HepG2 (cell line): Measurements from ENCODE around the gene ZMYND10. TPM values are rescaled to one million over a fixed set of nuclear protein-coding genes. Genes with fewer than 3 reads are reported as not detected.

ENCODE experiments used
- HNF1B ChIP-seq: sonication (generic); formaldehyde crosslinking; IDR thresholded peaks from 2 replicates; pipeline ENCODE4 v1.5.1; 2020; ENCODE audit warnings: mild to moderate bottlenecking, moderate library complexity, missing genetic modification reagents
- IKZF1 ChIP-seq: fragments of 450-650 bp; IDR thresholded peaks from 2 replicates; pipeline ENCODE4 v1.7.1; 2016
- JARID2 ChIP-seq: sonication (generic); formaldehyde crosslinking; IDR thresholded peaks from 2 replicates; pipeline ENCODE4 v1.8.1; 2023; ENCODE audit warnings: missing genetic modification reagents, inconsistent platforms; ENCODE audit not compliant: insufficient replicate concordance
- MZF1 ChIP-seq: sonication (generic); formaldehyde crosslinking; IDR thresholded peaks from 2 replicates; pipeline ENCODE4 v1.8.1; 2023; ENCODE audit warnings: mild to moderate bottlenecking, missing genetic modification reagents, borderline replicate concordance
- PHB2 ChIP-seq: fragments of 450-650 bp; IDR thresholded peaks from 2 replicates; pipeline ENCODE4 v1.6.1; 2018; ENCODE audit not compliant: partially characterized antibody
- PRMT3 ChIP-seq: sonication (generic); formaldehyde crosslinking; IDR thresholded peaks from 2 replicates; pipeline ENCODE4 v1.8.1; 2022; ENCODE audit warnings: low read depth, mild to moderate bottlenecking, moderate library complexity, missing genetic modification reagents, borderline replicate concordance
- REXO4 ChIP-seq: sonication (generic); formaldehyde crosslinking; IDR thresholded peaks from 2 replicates; pipeline ENCODE4 v1.8.0; 2022; ENCODE audit warnings: missing genetic modification reagents, mild to moderate bottlenecking, borderline replicate concordance
- RFXAP ChIP-seq: sonication (generic); formaldehyde crosslinking; IDR thresholded peaks from 2 replicates; pipeline ENCODE4 v1.4.0; 2020; ENCODE audit warnings: missing genetic modification reagents, borderline replicate concordance
- SP4 ChIP-seq: sonication (generic); formaldehyde crosslinking; IDR thresholded peaks from 2 replicates; pipeline ENCODE4 v1.8.1; 2023; ENCODE audit warnings: mild to moderate bottlenecking, missing genetic modification reagents
- TSC22D2 ChIP-seq: sonication (generic); formaldehyde crosslinking; IDR thresholded peaks from 2 replicates; pipeline ENCODE4 v1.5.1; 2020; ENCODE audit warnings: missing genetic modification reagents, mild to moderate bottlenecking, borderline replicate concordance
- YEATS2 ChIP-seq: sonication (generic); formaldehyde crosslinking; IDR thresholded peaks from 2 replicates; pipeline ENCODE4 v1.4.0; 2020; ENCODE audit warnings: missing genetic modification reagents, borderline replicate concordance
- ZFAT ChIP-seq: sonication (generic); formaldehyde crosslinking; conservative IDR thresholded peaks from 2 replicates; pipeline ENCODE4 v1.8.1; 2023; ENCODE audit warnings: missing genetic modification reagents, inconsistent platforms
- ZFP36L1 ChIP-seq: sonication (generic); formaldehyde crosslinking; IDR thresholded peaks from 2 replicates; pipeline ENCODE4 v1.8.0; 2022; ENCODE audit warnings: mild to moderate bottlenecking, missing genetic modification reagents, moderate library complexity
- ZNF136 ChIP-seq: sonication (generic); formaldehyde crosslinking; IDR thresholded peaks from 2 replicates; pipeline ENCODE4 v1.8.1; 2022; ENCODE audit warnings: low read depth, mild to moderate bottlenecking, moderate library complexity, missing genetic modification reagents
- ZNF235 ChIP-seq: sonication (generic); formaldehyde crosslinking; IDR thresholded peaks from 2 replicates; pipeline ENCODE4 v1.8.1; 2023; ENCODE audit warnings: mild to moderate bottlenecking, missing genetic modification reagents, borderline replicate concordance
- ZNF24 ChIP-seq: fragments of 450-650 bp; IDR thresholded peaks from 2 replicates; pipeline ENCODE4 v1.6.1; 2017; ENCODE audit warnings: antibody characterized with exemption, mild to moderate bottlenecking
- ZNF251 ChIP-seq: sonication (generic); formaldehyde crosslinking; IDR thresholded peaks from 2 replicates; pipeline ENCODE4 v1.9.0; 2021; ENCODE audit warnings: mild to moderate bottlenecking, missing genetic modification reagents
- ZNF484 ChIP-seq: sonication (generic); formaldehyde crosslinking; IDR thresholded peaks from 2 replicates; pipeline ENCODE4 v1.5.1; 2020; ENCODE audit warnings: mild to moderate bottlenecking, low read depth, missing genetic modification reagents, borderline replicate concordance
- ZNF670 ChIP-seq: sonication (generic); formaldehyde crosslinking; IDR thresholded peaks from 2 replicates; pipeline ENCODE4 v1.8.0; 2022; ENCODE audit warnings: mild to moderate bottlenecking, missing genetic modification reagents, borderline replicate concordance
- ZNF724P ChIP-seq: sonication (generic); formaldehyde crosslinking; IDR thresholded peaks from 2 replicates; pipeline ENCODE4 v1.8.0; 2022; ENCODE audit warnings: missing genetic modification reagents, borderline replicate concordance
- ZNF746 ChIP-seq: sonication (generic); formaldehyde crosslinking; IDR thresholded peaks from 2 replicates; pipeline ENCODE4 v1.8.0; 2022; ENCODE audit warnings: mild to moderate bottlenecking, missing genetic modification reagents
- polyA plus RNA-seq, 8 experiments: library from polyadenylated mRNA; depleted of rRNA in 3 of 8; stranded (reverse) in 7 of 8; unstranded in 1 of 8; fragments of >200 nt; fragmentation: Illumina TruSeq in 4 of 8; extraction: Trizol in 4 of 8; gene quantifications; 2 replicates each; pipeline versions ENCODE4 v1.2.1 to v1.2.3, GENCODE V29; 2011 to 2016; ENCODE audit warnings: low read depth in 4 of 8, missing spikeins in 1 of 8, mixed read lengths in 1 of 8; ENCODE audit not compliant: insufficient read depth in 1 of 8
- total RNA-seq, 5 experiments: library from RNA; depleted of rRNA; stranded (reverse); fragments of >200 nt; fragmentation: Illumina TruSeq; extraction: Trizol; gene quantifications; 2 replicates each; pipeline ENCODE4 v1.2.3, GENCODE V29; 2016; ENCODE audit warnings: low read depth in 1 of 5
- TF ChIP-seq, protein P1 (sequence below): sonication (generic); formaldehyde crosslinking; IDR thresholded peaks from 2 replicates; pipeline ENCODE4 v1.8.0; 2022; ENCODE audit warnings: missing genetic modification reagents, mild to moderate bottlenecking, moderate library complexity, borderline replicate concordance
- TF ChIP-seq, protein P2 (sequence below): sonication (generic); formaldehyde crosslinking; IDR thresholded peaks from 2 replicates; pipeline ENCODE4 v1.8.0; 2023; ENCODE audit warnings: mild to moderate bottlenecking, missing genetic modification reagents
- TF ChIP-seq, protein P3 (sequence below): sonication (generic); formaldehyde crosslinking; IDR thresholded peaks from 2 replicates; pipeline ENCODE4 v1.5.0; 2020; ENCODE audit warnings: mild to moderate bottlenecking, missing genetic modification reagents, moderate library complexity

The ZMYND10 gene
- total and polyA plus RNA-seq, 2 of the 13 experiments (the other 11 are each of a cell fraction or from before 2014, with no cell fraction given): 0.60 to 0.74 TPM

- peak; percentile 69; the same call in 1 of the 2 replicates for TF ChIP-seq ZNF235 (CRISPR knock-in tag)
- no peak for TF ChIP-seq ZNF24
- TF ChIP-seq MZF1 (CRISPR knock-in tag): no peak
- peak; percentile 88 for TF ChIP-seq YEATS2 (CRISPR knock-in tag)
- no peak for TF ChIP-seq JARID2 (CRISPR knock-in tag)
- no peak for TF ChIP-seq PHB2
- no peak for TF ChIP-seq ZFAT (CRISPR knock-in tag)
- TF ChIP-seq ZNF136: no peak
- TF ChIP-seq, protein P1, sequence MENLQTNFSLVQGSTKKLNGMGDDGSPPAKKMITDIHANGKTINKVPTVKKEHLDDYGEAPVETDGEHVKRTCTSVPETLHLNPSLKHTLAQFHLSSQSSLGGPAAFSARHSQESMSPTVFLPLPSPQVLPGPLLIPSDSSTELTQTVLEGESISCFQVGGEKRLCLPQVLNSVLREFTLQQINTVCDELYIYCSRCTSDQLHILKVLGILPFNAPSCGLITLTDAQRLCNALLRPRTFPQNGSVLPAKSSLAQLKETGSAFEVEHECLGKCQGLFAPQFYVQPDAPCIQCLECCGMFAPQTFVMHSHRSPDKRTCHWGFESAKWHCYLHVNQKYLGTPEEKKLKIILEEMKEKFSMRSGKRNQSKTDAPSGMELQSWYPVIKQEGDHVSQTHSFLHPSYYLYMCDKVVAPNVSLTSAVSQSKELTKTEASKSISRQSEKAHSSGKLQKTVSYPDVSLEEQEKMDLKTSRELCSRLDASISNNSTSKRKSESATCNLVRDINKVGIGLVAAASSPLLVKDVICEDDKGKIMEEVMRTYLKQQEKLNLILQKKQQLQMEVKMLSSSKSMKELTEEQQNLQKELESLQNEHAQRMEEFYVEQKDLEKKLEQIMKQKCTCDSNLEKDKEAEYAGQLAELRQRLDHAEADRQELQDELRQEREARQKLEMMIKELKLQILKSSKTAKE (CRISPR knock-in tag): no peak
- 0 out of 2 replicates have a peak, but pooled peaks have one; percentile 22 for TF ChIP-seq HNF1B (CRISPR knock-in tag)
- TF ChIP-seq TSC22D2 (CRISPR knock-in tag): no peak
- TF ChIP-seq RFXAP (CRISPR knock-in tag): peak; percentile 85
- TF ChIP-seq, protein P2, sequence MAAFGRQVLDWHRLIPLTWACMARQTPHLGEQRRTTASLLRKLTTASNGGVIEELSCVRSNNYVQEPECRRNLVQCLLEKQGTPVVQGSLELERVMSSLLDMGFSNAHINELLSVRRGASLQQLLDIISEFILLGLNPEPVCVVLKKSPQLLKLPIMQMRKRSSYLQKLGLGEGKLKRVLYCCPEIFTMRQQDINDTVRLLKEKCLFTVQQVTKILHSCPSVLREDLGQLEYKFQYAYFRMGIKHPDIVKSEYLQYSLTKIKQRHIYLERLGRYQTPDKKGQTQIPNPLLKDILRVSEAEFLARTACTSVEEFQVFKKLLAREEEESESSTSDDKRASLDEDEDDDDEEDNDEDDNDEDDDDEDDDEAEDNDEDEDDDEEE (CRISPR knock-in tag): 0 out of 2 replicates have a peak, but pooled peaks have one; percentile 62
- no peak for TF ChIP-seq IKZF1
- TF ChIP-seq ZNF251 (CRISPR knock-in tag): no peak
- no peak for TF ChIP-seq ZNF484 (CRISPR knock-in tag)
- TF ChIP-seq ZNF746: no peak
- TF ChIP-seq, protein P3, sequence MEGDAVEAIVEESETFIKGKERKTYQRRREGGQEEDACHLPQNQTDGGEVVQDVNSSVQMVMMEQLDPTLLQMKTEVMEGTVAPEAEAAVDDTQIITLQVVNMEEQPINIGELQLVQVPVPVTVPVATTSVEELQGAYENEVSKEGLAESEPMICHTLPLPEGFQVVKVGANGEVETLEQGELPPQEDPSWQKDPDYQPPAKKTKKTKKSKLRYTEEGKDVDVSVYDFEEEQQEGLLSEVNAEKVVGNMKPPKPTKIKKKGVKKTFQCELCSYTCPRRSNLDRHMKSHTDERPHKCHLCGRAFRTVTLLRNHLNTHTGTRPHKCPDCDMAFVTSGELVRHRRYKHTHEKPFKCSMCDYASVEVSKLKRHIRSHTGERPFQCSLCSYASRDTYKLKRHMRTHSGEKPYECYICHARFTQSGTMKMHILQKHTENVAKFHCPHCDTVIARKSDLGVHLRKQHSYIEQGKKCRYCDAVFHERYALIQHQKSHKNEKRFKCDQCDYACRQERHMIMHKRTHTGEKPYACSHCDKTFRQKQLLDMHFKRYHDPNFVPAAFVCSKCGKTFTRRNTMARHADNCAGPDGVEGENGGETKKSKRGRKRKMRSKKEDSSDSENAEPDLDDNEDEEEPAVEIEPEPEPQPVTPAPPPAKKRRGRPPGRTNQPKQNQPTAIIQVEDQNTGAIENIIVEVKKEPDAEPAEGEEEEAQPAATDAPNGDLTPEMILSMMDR (CRISPR knock-in tag): no peak; the same call in 1 of the 2 replicates
- 0 out of 2 replicates have a peak, but pooled peaks have one; percentile 8 for TF ChIP-seq SP4 (CRISPR knock-in tag)
- no peak for TF ChIP-seq ZNF670 (CRISPR knock-in tag)
- TF ChIP-seq ZNF724P (CRISPR knock-in tag): no peak
- no peak for TF ChIP-seq ZFP36L1 (CRISPR knock-in tag)
- no peak for TF ChIP-seq PRMT3 (CRISPR knock-in tag)
- no peak for TF ChIP-seq REXO4
Measured at GRCh38 chr3:50327943-50328691, 17.4 kb downstream of the ZMYND10 start, which contains the start of gene TUSC2 (continued).
